Hematopoietic multipotent progenitor cell treated with erythropoietin and hydrocortisone succinate and interleukin-3 and kit ligand, for 6 days (in vitro differentiated cells): ENCODE results near the gene STK11IP.
"Not testable (repeated sequence)": the region's sequence is repeated elsewhere in the genome, so short reads cannot be mapped to it uniquely, and the experiment has no call there.

Experiments
- DNase-seq: peaks from one replicate; pipeline ENCODE4 v3.0.0-alpha.2; 2015

The STK11IP gene

DNA sequence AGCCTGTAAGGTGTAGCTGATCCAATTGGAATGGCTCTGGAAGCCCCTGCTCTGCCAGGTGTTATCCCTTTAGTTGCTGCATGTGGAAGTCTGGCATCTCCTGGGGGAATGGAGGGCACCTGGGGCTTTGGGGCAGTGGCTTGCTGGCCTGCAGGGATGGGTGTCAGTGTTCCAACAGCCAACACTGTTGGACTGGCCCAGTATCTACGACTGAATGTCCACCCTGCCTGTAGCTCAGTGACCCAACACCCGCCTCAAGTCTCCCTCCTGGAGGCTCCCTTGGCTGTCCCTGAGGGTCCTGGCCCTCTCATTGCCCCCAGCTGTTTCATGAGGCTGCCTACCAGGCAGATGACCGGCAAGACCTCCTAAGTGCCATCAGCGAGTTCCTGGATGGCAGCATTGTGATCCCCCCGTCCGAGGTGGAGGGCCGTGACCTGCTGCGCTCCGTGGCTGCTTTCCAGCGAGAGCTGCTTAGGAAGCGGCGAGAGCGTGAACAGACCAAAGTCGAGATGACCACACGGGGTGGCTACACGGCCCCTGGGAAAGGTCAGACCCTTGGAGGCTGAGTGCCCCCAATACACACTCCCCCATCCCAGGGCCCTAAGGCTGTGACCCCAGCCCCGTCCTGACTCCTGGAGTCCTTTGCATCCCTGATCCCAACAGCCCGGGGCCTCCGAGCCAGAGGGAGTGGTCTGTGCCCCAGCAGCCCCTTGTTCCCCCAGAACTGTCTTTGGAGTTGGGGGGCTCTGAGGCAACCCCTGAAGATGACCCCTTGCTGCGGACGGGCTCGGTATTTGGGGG, 37.5 kb downstream of the STK11IP start:
- DNase-seq: no peak

DNA sequence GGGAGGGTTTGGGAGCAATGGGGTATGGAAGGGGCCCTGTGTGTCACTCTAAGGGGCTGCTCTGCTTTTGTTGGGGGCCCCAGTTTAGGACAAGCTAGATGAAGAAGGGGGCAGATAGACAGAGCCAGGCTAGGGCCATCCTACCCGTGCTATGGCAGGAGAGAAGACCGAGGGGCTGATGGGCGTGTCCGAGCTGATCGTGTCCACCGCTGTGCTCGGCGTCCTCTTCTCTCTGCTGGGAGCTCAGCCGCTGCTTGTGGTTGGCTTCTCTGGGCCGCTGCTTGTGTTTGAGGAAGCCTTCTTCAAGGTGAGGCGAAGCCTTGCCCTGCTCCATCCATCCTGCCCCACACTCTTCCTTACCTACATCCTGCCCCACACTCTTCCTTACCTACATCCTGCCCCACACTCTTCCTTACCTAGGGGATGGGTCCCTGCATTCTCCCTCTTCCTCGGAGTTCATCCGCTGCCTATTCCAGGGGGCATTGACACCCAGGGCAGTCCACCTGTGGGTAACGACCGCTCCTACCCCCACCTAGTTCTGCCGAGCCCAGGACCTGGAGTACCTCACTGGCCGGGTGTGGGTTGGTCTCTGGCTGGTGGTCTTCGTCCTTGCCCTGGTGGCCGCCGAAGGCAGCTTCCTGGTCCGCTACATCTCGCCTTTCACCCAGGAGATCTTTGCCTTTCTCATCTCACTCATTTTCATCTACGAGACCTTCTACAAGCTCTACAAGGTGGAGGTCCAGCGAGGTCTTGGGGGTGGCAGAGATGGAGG, 38.7 kb downstream of the STK11IP start:
- DNase-seq: no peak

DNA sequence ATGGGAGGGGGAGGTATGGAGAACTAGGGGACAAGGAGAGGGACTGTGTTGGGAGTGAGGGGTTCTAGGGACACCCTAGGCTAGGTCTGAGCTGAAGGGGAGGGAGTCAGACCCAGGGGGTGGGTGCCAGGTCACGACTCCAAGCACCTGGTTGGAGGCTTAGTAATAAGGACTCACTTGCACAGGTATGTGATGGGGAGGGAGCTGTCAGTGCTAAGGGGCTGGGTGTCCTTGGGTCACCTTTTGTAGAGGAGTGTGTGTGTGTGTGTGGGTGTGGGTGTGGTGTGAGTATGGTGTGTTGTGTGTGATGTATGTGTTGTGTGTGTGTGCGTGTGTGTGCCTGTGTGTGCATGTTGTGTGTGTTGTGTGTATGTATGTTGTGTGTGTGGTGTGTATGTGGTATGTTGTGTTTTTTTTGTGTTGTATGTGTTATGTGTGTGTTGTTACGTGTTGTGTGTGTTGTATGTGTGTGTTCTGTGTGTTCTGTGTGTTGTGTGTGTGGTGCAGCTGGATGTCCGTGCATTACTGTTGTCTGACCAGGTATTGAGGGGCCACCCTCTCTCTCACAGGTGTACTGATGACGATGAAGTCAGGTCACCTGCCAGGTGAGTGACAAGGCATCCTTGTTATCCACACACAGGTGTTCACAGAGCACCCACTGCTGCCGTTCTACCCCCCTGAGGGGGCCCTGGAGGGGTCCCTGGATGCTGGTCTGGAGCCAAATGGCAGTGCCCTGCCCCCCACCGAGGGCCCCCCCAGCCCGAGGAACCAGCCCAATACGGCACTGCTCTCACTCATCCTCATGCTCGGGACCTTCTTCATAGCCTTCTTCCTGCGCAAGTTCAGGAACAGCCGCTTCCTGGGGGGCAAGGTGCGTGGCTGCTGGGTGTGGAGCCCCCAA, 39.5 kb downstream of the STK11IP start:
- no peak for DNase-seq

DNA sequence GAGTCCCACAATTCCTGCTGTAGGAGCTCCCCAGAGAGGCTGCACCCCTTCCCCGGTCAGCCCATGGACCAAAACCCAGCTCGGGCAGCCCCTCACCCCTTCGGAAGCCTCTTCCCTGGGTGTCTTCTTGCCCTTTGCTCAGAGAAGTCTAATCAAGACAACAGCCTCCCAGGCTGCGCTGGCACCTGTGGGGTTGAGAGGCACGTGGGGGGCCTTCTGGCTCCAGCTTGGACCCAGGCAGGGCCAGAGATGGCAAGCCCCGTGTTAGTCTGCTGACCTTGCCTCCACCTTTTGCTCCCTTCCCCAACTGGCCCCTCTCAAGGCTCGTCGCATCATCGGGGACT, 40.2 kb downstream of the STK11IP start:
- no peak for DNase-seq

DNA sequence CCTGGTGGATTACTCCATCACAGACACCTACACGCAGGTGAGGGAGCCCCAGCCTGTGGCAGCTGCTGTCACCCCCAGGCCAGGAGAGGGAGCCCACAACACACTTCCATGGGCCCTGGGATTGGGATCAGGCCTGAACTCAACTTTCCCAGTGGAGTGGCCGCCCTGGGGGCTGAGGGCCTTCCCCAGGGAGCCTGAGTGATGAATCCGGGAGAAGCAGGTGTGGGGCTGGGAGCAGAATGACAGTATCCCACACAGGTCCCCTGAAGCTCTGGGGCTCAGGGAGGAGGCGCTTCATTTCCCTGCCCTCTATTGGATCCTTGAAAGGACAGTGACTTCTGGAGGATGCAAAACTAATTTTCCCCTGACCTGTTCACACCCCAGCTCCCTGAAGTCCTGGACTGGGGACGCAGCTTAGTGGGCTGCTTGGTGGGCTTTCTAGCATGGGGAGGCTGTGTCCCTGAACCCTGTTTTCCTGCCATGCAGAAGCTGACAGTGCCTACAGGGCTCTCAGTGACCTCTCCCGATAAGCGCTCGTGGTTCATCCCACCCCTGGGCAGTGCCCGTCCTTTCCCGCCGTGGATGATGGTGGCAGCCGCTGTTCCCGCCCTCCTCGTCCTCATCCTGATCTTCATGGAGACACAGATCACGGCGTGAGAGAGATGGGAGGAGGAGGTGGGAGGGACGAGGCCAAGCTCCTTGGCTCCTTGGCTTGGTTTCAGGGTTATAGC, 40.7 kb downstream of the STK11IP start:
- DNase-seq: no peak

DNA sequence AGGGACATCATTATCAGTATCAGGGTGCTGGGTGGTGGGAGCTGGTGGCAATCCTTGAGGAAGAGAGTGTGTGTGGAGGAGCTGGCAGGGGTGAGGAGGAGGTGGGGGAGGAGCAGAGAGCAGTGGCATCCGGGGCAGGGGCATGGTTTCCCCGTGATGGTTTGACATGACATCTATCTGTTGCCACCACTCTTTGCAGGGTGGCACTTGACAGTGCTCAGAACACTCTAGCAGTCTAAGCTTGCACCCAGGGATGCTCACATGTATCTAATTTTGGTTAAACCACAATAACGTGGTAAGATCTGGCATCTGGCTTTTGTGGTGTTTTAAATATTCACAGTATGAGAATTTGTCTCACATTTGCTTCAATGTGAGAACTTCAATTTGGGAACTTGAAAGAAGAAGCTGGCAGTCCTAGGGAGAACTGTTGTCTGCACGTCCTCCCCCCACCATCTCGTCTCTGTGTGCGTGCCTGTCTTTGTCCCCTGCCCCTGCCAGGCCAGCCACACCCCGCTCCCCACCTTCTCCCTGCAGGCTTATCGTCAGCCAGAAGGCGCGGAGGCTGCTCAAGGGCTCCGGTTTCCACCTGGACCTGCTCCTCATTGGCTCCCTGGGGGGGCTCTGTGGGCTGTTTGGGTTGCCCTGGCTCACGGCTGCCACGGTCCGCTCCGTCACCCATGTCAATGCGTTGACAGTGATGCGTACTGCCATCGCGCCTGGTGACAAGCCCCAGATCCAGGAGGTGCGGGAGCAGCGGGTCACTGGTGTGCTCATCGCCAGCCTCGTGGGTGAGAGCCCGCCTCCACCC, 41.5 kb downstream of the STK11IP start:
- DNase-seq: no peak

DNA sequence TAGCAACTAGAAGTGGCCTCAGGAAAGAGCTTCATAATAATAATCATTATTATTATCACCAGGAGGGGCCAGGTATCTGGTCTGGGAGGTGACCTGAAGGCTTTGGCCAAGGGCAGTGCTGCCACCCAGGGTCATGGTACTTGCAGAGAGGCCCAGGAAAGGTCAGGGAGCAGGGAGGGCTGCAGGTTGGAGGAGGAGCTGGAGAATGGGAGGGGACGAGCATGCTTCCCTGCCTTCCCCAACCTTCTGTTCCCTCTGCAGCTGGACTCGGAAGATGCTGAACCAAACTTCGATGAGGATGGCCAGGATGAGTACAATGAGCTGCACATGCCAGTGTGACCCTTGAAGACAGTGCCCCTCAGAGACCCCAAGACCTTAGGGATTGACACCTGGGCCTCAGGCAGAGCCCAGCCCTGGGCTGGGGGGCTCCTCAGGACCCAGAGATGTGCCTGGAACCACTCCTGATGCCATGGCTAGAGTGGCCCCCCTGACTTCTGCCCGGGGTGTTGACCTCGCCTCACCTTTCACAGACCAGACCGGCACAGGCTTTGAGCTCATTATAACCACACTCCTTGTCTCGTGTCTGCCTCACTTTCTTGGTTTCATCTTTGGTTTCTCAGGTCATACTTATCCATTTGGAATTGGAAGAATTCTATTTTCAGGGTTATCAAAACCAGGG, 43.9 kb downstream of the STK11IP start:
- DNase-seq: no peak

DNA sequence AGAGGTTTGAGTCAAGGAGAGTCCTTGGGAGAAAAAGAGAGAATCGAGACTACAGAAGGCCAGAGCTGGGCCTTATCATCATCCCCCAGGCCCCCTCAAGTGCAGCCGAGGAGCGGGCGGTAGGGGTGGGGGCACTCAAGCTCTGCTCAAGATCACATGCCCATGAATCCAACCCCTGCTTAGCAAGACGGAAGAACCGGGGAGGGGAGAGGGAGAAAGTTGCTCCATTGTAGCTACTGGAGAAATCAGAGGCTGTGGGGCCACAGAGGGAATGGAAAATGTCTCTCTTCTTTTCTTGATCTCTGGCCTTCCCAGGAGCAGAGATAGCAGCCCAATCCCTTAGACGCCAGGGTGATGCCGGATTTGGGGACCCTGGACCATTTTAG, 44.4 kb downstream of the STK11IP start:
- DNase-seq: no peak

DNA sequence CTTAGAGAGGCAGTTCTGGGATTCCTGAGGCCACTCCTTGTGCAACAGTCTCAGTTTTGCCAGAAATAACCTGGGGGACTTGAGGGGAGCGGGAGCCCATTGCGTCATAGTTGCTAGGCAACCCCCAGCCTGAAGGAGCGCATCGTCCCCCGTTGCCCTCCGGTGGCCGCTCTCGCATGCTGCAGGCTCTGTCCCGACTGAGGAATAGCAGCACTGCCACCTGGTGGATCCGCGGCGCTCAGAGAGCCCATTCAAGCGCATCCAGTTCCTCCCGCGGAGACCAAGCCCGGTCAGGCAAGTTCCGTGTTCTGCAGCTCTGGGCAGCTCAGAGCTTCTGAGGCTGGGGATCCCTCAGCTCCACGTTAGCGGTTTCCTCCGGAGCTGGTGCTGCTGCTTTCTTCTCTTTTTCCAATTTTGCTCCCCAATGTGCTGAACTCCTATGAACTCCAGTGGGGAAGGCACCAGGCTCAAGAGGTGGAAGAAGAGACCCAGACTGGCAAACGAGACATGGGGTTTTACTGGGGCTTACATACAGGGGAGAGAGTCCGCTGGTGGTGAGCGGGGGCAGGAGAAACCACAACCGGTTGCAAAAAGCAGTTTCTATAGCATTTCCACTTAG, 44.9 kb downstream of the STK11IP start:
- DNase-seq: peak; percentile 97

DNA sequence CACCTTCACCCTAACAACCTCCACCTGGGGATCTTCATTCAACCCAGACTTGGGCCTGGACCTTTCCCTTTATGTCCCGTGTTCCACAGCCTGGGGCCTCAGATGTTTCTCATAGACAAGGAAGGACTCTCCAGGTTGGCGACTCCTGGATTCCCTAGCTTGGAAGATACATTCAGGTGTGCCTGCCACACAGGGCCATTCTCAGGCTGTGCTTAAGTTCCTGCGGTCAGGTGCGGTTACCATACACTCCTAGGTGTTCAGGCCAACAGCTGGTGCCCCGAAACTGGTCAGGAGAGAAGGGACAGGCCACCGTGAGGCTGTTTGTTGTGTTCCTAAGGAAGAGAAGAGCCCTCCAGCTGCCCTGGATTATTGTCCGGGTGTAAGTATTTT, 45.4 kb downstream of the STK11IP start:
- no peak for DNase-seq

DNA sequence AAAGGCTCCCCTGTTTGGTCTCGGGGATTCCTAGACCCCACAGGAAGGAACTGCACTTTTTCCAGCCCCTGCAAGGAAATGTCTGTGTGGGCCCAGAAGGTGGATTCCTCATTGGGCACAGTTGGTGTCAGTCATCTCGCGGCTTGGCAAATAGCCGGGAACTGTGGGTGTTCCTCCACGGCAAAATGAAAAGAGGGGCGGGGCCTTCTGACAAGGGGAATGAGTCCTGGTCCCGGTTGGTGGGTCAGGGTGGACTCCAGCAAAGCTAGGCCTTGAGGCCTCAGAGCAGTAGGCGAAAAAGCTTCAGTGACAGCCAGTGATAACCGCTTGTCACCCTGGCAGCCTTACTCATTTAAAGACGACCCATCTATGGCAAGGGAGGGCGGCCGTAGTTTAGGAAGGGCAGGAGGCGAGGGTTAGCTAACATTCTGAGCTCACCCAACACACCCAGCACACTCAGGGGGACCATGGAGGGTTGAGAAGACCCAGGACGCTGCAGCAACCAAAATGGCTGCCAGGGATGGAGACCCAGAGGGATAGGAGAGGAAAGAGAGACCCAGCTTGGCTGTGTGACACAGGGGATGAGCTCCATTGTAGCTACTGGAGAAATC, 46.2 kb downstream of the STK11IP start:
- DNase-seq: no peak

DNA sequence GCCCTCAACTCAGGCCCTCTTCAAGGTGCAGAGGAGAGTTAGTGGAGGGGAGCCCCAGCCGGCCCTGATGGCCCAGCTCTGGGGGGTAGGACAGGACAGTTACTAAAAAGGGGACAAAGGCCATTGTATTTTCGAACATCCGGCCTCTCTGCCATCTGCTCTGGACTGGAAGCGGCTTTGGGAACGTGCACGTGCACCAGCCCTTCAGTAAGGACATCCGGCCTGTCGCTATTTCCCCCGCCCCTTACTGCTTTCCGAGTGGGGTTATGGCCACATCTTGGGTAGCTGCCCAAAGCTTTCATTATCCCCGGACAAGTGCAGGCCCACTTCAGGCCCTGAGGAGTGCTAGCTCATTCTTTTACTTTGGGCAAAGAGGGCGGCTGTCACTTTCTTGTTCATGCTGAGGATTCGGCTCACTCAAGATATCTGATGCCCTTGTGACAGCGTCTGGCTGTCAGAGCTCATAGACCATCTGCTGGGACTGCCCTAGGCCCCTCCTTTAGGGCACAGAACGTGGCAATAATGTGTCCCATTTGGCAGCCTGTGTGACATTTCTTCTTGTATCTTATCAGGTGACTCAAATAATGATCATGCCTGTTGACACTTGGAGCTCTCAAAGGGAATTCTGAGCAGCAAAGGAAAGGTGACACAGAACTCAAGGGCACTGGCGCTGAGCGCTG, 47.3 kb downstream of the STK11IP start:
- DNase-seq: no peak

DNA sequence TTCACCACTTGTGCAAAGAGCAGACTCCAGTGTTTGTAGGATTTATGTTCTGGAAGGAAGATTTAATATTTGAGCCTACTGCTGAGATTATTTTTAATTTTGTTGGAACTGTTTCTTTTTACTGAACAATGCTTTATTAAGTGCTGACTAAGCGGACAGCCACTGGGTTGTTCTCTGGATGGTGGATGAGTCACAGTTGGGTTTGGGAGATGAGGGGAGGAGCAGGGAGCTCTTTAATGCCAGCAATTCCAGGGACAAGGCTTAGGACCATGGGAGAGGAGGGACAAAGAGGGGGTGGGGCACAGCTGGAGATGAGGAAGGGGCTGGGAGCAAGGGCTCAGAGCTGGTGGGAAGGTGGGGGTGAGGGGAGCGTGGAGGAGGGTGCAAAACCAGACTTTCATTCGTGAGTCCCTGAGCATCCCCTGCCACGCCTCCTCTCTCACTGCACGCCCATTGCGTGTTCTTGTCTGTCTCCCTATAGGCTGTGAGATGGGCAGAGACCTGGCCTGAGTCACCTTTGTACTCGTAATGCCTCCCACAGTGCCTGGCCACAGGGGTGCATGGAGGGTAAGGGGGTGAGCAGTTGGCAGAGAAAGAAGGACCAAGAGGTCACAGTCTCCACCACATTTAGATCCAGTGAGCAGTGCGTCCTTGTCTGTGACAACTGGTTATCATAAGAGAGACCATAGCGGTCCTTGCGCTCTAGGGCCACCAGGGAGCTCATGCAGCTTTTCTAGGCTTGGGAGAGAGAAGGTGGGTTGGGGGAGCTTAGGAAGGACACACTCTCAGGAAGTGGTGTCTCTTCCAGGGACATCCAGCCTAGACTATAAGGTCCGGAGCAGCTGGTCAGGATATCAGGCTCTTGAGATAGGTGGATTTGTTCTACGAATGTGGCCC, 48.2 kb downstream of the STK11IP start:
- no peak for DNase-seq

DNA sequence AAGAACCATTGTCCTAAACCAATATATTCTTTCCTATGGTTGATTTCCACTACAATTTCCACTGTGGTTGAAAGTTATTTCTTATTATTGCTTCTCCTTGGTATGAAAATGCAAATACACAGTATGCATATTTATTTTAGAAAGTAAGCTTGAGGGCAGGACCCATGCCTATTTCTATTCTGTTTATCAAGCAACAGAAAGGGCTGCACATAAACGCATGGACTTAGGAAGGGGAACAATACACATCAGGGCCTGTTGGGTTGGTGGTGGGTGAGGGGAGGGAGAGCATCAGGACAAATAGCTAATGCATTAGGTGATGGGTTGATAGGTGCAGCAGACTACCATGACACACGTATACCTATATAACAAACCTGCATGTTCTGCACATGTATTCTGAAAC, 50.5 kb downstream of the STK11IP start:
- no peak for DNase-seq

DNA sequence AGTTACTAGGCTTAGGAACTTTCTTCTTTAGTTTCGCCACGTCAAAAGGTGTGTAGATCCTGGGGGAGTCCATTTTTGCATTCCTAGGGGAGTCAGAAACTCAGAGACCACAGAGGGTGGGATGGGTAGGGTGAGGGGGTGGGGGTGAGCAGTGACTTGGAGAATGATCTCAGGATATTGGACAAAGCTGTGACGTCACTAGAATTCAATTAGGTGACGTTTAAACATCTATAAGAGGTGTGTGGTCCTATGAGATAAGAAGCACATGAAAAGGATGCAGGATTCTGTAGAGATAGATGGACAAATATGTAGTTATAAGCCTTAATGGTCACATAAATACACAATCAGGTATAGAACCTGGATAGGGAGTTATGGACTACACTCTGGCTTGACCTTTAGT, 51.3 kb downstream of the STK11IP start:
- no peak for DNase-seq

DNA sequence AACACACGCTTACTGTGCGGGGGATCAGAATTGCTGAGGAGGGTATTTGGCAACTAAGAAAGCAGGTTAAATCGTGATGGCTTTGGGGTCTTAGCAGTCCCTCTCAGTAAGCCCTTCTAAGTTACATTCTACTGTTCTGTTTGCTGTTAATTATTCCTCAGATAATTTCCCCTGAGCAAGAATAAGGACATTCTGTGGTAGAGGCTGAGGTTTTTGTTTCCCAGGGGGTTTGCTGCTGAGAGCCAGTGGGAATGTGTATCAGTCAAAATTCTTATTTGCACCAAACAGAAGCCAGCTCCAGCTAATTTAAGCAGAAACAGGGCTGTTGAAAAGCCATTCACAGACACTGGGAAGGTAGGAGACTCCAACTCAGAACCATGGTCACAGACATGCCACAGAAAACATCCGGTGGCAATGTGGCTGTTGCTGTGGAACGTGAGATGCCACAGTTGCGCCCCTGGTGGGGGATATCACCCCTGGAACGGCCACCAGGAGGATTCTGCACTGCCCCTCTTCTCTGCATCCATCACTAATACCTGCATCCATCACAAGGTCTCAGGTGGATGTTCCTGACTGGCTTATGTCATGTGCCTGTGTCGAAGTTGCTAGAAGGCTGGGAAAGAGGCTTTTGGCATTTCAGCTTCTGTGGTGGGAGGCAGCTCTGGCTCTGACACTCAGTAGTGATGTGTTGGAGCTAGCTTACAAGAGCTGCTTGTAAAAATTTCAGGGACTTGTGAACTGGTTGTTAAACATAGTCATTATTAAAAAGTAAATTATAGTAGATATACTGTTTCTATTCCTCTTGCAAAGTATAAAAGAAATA, 53.0 kb downstream of the STK11IP start:
- no peak for DNase-seq

DNA sequence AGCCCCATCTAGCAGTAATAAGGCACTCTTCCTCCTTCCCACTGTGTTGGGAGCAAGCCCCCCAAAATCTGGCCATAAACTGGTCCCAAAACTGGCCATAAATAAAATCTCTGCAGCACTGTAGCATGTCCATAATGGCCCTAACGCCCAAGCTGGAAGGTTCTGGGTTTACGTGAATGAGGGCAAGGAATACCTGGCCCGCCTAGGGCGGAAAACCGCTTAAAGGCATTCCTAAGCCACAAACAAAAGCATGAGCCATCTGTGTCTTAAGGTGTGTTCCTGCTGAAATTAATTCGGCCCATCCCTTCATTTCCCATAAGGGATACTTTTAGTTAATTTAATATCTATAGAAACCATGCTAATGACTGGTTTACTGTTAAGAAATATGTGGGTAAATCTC, 54.0 kb downstream of the STK11IP start:
- not testable (repeated sequence) for DNase-seq

DNA sequence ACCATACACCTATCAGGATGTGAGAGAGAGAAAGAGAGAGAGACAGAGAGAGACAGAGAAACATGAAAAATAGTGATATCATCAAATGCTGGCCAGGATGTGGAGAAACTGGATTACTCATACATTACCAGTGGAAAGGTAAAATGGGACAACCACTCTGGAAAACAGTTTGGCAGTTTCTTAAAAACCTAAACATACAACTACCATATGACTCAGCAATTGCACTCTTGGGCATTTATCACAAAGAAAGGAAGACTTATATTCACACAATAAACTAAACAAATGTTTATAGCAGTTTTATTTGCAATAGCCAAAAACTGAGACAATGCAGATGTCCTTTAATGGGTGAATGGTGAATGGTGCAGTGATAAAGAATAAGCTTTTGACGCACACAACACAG, 58.9 kb downstream of the STK11IP start:
- DNase-seq: no peak
